Stimulated activated CD8-positive, alpha-beta memory T cell treated with anti-CD3 and anti-CD28 coated beads, Interleukin-12 subunit alpha, Interleukin-12 subunit beta, amount 100 ng/mL, for 1 hour (primary cell): ENCODE data around the gene DPP7.

Experiments
- DNase-seq: peaks from one replicate; pipeline ENCODE4 v3.0.0-alpha.2; 2020; ENCODE audit warnings: low read depth

Gene DPP7

DNA sequence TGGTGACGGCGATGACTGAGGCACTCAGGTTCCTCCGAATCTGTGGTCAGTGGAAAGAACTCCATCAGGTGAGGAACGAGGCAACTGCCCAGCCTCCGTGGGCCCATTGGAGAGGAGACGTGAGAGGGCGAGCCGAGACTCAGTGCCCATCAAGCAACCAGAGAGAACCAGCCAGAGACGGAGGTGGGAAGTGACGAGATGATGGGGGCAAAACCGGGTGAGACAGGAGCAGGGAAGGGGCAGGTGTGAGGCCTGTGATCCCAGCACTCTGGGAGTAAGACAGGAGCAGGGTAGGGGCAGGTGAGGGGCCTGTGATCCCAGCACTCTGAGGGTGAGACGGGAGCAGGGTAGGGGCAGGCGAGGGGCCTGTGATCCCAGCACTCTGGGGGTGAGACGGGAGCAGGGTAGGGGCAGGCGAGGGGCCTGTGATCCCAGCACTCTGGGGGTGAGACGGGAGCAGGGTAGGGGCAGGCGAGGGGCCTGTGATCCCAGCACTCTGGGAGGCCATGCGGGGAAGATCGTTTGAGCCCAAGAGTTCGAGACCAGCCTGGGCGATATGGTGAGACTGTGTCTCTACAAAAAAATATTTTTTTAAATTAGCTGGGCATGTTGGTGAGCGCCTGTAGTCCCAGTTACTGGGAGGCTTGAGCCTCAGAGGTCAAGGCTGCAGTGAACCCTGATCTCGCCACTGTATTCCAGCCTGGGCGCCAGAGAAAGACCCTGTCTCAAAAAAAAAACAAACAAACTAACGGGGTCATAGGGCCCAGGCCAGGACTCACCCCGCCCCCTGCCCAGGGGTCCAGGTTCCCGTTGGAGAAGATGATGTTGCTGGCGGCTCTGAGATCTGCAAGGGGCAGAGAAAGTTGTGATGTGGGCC, 3.4 kb downstream of the DPP7 start:
- no peak for DNase-seq

DNA sequence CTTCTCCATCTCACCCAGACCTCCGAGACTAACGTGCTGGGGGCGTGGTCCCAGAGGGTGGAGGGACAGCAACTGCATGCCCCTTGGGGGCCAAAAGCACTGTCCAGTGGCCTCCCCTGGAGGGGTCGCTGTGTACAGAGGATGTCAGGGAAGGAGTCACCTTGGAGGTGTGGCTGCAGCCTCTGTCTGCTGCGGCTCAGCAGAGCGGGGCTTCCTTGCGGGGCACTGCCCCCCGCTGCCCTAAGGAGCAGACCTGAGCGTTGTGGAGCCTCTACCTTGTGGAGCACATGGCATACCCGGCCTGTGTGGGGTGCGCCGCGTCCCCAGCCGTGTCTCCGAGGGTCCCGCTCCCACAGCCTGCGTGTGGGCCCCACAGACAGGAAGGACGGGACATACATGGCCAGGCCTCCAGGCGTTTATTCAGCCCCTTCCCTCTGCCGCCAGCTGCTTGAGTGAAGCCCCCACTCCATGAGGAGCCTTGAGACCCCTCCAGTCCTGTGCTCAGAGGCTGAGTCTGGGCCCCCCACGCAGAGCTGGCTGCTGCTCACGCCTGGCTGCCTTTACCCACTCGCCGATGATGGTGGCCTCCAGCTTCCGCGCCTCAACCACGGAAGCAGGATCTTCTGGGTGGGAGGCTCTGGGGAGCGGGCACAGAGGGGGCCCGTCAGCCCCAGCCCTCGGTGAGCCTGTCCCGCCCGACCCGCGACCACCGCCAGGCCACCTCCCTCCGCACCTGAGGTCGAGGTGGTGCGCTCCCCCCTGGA, 4.2 kb downstream of the DPP7 start:
- DNase-seq, result no peak

DNA sequence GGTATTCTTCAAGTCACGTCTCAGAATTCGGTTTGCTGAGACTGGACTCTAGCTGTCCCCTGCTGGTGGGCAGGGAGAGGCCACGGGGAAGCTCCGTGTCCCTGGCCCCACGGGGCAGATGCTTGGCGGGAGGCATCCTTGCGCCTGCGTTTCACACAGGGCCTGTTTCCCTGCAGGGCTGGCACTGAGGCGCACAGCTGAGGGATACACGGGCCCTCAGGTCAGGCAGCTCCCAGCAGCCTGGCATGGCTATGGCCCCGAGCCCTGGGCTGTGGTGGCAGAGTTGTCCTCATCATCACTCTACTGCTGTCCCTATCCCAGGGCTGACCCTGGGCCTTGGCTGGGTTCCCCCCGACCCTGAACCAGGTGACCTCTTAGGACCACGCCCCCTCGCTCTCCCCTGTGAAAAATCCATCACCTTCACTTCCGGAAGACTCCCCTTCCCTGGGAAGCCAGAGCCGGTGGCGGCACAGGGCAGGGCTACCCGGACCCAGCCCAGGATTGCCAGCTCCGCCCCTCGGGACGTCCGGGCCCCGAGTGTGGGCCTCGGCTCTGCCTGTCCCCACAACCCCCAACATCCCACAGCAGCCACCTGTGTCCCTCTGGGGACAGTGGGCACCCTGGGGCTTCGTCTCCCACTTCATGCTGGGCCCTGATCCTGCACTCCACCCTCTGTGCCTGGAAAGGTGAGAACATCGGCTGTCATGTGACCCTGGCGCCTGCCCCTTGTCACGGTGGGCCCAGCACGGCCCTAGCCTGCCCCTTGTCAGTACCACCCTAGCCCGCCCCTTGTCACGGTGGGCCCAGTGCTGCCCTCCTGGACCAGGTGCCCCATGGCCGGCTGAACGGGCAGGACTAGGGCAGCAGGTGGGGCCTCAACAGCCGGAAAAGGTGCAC, 5.0 kb downstream of the DPP7 start:
- no peak for DNase-seq

DNA sequence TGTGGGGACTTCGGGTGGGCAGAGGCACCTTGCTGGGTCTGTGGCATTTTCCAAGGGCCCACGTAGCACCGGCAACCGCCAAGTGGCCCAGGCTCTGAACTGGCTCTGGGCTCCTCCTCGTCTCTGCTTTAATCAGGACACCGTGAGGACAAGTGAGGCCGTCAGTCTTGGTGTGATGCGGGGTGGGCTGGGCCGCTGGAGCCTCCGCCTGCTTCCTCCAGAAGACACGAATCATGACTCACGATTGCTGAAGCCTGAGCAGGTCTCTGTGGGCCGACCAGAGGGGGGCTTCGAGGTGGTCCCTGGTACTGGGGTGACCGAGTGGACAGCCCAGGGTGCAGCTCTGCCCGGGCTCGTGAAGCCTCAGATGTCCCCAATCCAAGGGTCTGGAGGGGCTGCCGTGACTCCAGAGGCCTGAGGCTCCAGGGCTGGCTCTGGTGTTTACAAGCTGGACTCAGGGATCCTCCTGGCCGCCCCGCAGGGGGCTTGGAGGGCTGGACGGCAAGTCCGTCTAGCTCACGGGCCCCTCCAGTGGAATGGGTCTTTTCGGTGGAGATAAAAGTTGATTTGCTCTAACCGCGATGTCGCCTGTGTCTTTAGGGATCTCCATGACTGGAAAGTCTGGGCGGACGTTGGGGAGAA, 5.8 kb downstream of the DPP7 start:
- no peak for DNase-seq

DNA sequence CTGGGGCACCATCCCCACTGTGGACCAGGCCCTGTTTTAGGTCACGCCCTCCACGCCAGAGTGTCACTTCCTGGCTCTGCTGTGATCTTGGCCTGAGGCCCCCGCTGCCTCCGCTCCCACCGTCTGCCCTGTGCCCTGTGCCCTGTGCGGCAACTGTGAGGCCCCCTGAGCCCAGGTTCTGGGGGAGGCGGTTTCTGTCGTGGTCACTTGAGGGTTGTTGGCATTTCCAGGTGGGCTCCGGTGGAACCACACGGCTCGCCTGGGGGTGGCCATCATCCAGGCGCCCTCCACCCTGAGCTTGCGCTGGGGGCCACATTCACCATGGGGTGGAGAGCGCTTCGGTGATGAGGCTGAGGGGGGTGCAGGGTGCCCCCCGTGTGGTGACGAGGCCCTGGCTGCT, 6.6 kb downstream of the DPP7 start:
- no peak for DNase-seq

DNA sequence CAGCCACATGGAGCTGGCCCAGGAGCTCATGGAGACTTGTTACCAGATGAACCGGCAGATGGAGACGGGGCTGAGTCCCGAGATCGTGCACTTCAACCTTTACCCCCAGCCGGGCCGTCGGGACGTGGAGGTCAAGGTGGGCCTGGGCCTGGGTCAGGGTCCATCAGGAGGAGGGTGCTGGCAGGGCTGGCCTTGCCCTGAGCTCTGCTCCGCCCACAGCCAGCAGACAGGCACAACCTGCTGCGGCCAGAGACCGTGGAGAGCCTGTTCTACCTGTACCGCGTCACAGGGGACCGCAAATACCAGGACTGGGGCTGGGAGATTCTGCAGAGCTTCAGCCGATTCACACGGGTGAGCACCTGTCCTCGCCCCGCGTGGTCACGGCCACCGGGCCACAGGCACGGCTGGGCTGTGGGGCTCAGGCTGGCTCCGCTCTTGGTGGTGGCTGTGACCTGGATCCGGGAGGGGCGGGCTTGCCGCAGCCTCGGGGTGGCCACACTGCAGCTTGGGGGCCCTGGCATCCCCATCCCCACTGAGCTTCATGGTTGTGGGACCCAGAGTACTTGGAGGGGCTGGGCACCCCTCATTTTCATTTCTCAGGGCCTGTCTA, 7.1 kb downstream of the DPP7 start:
- no peak for DNase-seq

DNA sequence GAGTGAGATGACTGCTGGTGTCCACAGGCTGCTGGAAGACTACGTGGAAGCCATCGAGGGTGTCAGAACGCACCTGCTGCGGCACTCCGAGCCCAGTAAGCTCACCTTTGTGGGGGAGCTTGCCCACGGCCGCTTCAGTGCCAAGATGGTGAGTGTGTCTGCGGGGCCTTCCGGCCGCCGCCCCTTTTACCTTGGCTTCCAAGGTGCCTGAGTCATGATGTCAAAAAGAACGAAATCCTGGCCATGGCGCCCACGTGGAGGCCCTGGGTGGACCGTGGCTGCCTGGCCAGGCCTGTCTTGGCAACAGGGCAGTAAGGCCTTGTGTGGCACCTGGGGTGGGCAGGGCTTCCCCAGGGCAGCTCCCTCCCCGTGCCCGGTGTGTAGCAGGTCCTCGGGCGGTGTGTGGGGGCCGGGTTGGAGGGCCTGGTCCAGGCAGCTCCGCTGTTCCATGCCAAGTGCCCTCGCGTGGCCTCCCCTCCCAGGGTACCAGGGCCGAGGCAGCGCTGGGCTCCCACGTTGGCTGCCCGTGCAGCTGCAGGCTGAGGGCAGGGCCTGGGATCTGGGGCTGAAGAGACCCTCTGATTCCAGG, 7.8 kb downstream of the DPP7 start:
- no peak for DNase-seq

DNA sequence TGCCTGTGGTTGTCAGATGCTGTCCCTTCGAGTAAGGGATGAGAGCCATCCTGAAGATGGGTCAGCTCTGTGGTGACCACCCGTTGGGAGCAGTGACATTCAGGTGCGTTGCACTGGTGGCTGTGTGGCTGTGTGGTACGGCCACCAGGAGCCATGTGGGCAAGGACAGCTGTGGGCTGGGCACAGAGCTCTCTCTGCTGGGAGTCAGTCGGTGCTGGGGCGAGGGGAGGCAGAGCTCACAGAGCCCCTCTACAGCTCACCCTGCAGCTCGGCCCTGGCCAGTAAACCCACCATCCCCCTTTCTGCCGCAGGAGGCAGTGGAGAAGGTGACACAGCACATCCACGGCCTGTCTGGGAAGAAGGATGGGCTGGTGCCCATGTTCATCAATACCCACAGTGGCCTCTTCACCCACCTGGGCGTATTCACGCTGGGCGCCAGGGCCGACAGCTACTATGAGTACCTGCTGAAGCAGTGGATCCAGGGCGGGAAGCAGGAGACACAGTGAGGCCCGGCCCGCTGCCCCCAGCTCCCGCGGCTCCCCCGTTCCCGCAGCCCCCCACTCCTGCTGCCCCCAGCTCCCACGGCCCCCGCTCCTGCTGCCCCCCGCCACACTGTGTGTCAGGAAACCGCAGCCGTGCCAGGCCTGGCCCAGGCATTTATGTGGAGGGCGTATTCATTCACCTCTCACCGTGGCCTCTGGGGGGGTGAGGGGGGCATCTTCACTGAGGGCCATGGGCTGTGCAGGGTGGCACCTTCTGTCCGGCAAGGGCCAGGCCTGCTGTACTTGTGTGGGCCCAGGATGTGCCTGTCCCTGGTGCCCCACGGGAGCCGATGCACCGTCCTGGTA, 8.5 kb downstream of the DPP7 start:
- DNase-seq, result no peak

DNA sequence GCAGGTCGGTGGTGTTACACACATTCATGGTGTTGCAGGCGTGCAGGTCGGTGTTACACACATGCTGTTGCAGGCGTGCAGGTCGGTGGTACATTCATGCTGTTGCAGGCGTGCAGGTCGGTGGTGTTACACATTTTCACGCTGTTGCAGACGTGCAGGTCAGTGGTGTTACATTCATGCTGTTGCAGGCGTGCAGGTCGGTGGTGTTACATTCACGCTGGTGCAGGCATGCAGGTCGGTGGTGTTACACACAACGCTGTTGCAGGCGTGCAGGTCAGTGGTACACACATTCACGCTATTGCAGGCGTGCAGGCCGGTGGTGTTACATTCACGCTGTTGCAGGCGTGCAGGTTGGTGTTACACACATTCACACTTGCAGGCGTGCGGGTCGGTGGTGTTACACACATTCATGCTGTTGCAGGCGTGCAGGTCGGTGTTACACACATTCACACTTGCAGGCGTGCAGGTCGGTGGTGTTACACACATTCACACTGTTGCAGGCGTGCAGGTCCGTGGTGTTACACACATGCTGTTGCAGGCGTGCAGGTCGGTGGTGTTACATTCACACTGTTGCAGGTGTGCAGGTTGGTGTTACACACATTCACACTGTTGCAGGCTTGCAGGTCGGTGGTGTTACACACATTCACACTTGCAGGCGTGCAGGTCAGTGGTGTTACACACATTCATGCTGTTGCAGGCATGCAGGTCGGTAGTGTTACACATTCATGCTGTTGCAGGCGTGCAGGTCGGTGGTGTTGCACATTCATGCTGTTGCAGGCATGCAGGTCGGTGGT, 11.1 kb downstream of the DPP7 start:
- no peak for DNase-seq

DNA sequence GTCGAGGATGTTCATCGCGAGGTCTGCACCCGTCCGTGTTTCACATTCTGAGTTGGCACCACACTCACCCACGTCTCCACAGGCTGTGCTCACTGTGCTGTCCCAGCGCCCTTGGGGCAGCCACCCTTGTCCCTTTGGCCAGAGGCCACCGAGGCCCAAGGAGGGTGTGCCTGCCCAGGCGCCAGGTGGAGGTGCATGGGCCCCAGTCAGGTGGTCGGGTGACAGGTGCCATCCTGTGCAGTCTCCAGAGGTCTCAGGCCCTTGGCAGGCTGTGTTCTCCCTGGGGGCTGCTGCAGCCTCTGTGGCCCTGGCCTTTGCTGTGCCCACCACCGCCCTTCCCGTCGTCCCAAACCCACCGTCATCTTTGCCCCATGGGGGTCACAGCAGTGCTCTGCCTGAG, 15.3 kb downstream of the DPP7 start:
- DNase-seq, result no peak

DNA sequence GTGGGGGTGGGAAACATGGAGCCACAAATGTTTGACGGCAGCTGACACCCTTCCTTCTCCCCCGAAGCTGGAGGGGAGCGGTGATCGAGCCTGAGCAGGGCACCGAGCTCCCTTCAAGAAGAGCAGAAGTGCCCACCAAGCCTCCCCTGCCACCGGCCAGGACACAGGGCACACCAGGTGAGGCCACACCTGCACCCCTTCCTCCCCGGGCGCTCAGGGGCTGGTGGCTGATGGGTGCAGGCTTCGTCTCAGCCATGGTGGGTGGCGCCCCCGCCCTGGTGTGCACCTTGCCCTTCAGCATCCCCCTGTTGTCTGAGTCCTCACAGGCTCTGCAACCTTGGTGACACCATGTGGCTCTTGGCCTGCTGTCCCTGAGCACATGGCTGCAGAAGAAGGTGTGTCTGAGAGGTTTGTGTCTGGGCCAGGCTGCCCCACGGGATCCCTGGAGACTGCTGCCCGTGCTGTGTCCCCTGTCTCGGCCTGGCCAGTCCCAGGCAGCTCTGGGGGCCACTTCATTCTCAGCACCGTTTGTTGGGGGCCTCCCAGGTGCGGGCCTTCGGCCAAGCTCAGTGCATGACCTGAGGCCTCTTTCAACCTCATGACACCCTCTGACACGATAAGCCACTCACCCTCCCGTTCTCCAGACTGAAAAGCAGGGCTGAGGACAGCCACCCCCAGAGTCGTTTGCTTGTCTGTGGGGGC, 16.6 kb downstream of the DPP7 start:
- DNase-seq, result no peak

DNA sequence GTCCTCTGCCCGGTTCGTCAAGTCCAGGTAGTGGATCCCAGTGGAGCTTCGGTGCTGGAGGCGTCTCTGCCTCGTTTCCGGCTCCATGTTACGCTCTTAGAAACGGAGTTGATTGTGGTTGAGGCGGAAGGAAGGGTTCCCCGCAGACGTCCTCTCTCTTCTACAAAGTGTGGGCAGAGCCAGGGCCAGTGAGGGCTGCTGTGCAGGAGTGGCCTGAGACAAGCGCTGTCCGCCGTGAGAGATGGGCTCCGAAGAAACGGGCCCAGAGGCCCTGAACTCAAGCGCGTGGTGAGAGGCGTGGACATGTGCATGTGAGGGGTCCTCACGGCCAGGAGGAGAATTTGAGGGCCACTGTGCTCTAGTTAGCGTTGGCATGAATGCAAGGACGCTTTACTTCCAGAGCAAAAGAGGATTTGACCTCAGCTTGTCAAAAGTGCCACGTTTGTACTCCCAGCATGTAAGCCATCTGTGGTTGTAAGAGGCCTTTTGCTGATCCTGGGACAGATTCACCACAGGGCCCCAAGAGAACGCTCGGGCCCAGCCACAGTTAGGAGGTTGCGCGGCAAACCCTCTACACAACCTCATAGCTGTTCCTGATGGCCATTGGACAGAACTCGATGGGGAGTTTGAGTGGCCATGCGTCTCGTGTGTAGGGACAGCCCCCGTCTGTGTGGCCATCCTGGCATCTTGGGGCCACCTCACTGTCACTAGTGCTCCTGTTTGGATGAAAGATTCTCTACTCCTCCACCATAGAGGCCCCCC, 17.6 kb downstream of the DPP7 start:
- DNase-seq, result no peak

DNA sequence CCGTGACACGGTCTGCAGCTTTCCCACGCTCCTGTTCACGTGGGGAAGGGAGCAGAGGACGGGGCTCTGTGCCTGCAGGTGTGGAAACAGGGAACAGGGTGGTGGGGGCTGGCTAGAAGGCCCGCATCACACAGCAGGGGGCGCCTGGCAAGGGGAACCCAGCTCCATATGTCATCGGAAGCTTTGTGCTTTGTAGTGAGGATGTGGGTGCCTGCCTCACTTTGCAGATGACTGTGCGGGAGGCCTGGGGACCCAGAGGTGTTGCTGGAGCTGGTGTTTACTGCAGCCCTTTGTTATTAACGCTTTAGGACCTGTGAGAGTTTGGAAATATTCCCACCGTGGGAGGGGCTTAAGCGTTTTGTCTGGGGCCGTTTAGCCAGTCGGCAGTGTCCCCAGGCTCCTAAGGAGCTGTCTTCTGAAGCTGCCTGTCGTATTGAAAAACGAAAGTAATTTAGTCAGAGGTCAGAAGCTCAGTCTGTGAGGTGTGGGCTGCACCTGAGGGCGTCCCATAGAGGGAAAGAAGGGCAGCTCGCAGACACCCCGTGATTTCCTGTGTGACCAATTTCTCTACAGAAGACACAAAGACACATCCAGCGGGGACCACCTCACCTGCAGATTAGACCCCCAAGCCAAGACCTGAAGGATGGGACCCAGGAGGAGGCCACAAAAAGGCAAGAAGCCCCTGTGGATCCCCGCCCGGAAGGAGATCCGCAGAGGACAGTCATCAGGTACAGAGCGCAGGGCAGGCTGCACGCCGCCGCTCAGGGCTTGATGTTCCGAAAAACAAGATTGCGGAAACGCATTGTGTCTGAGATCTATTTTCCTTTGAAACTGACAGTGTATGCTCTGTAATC, 18.6 kb downstream of the DPP7 start:
- peak; percentile 73 for DNase-seq

DNA sequence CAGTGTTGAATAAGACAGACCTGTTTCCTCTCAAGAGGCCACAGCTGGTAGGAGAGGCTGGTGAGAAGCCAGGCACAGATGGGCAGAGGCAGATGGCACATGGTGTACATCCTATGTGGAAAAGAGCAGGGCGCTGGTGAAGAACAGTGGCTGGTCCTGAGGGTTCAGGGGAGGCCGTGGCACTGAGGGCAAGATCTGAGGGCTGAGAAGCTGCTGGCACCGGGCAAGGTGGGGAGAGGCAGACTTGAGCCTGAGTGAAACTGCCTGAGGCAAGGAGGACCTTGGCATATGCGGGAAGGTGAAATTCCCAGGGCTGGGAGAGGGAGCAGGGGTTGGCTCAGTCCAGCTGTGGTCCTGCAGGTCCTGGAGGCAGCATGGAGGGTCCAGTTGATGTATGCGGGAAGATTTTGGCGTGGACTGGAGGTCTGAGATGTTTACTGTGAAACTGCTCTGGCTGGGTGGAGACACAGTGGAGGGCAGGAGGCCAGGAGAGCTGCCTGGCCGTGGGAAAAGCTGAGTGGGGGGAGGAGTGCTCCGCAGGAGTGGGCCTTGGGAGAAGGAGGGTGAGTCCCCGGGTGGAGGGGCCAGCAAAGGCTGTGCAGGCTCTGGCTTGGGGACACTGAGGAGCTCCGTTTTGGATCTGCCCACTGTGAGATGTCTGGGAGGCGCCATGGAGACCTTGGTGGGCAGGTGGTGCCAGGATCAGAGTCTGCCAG, 25.1 kb downstream of the DPP7 start:
- no peak for DNase-seq

DNA sequence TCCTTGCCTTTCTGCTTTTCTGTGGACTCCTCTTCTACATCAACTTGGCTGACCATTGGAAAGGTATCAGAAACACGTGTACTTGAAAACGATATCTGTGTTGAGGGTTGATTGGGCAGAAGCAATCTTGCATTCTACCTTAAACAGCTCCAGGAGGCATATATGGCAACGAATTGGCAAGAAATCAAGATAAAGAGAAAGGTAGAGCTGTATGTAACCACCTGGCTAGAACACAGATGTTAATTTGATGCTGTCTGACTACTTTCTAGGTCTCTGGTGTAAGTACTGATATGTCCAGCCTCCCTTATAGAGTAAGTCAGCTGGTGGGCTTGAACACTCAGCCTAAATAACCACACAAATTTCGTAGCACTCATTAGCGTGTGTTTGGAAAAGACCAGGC, 26.4 kb downstream of the DPP7 start:
- no peak for DNase-seq

DNA sequence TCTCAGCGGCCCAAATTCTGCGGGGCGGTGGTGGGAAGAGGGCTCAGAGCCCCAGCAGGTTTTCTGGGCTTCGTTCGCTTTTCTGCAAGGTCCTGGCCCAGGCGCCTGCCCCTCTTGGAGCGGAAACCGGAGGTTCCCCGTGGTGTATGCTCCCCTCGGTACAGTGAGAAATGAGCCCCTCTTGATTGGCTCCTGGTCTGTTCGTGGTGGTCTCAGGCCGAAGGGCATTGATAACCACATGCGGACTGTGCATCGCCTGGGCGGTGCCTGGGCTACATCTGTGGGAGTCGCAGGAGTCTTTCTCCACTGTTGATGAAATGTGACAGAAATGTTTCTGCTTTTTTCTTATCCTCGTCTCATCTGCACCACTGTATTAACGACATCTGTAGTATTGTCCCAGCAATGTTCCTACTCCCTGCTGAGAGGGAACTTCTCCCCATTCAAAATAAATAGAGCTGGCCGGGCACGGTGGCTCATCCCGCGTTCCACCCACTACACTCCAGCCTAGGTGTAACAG, 27.1 kb downstream of the DPP7 start:
- no peak for DNase-seq
